HG03196 (cell line): ENCODE data around the gene SLC9A1.
"Not testable (repeated sequence)": the region's sequence is repeated elsewhere in the genome, so short reads cannot be mapped to it uniquely, and the experiment has no call there.

Experiments
- ATAC-seq: cut with Tn5 transposase; IDR thresholded peaks from one replicate; pipeline ENCODE4 v1.9.1; 2021; ENCODE audit not compliant: unreplicated experiment

Gene SLC9A1

GRCh38 chr1:27154991-27155781, at the start of gene SLC9A1:
TSS of gene SLC9A1 (minus strand) at chr1:27155125. CDS start at chr1:27154334, 791 bp downstream.
- ATAC-seq, result peak; percentile 86

DNA sequence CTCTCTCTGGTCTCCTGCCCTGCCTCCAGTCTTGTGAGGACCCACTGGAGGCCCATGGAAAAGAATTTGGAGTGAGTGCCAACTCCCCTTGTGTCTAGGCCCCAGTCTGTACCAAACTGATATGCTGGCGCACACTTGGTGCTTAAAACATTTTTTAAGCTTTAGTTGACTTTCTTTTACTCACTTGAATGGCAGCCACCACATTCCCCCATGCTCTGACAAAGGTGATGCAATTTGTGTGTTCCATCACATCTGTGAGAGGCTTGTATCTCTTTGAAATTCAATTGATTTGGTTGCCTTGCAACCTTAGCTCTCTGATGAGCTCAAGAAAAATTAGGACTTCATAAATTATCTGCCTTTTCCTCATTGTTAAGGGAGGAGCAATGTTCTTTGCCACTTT, 49.0 kb upstream of the SLC9A1 start:
- no peak for ATAC-seq

- no peak for ATAC-seq
Measured at GRCh38 chr1:27201295-27201694, 46.4 kb upstream of the SLC9A1 start.

- no peak for ATAC-seq
Measured at GRCh38 chr1:27193194-27193593, 38.3 kb upstream of the SLC9A1 start.

DNA sequence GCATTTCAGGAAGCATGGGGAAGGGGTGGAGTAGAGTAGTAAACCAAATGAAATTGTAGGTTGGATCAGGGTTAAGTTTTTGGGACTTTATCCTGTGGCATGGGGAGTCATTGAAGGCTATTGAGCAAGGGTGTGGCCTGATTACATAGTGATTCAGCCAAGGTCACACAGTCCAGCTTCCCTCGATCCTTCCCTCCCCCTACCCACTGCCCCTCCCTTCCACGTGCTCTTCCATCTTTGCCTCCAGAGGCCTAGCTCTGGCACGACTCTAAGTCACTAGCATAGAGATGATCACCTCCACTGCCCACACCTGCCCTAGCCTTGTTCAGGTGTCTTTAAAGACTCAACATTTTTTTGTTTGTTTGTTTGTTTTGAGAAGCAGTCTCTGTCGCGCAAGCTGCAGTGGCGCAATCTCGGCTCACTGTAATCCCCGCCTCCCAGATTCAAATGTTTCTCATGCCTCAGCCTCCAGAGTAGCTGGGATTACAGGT, 37.2 kb upstream of the SLC9A1 start:
- no peak for ATAC-seq

DNA sequence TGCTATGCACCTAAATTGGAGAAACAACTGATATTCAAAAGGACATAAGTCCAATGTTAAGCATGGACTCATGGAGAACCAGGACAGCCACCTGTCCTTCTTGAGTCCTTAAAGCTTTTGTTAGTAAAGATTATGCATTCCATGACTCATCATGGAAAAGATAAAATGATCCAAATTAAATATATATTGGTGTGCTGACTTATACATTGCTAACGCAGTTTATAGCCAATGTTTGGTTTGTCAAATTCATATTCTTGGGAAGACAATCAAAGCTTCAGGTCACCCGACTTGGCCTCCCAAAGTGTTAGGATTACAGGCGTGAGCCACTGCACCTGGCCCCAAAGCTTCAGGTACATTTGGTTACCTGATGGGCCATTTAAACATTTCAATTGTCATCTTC, 29.7 kb upstream of the SLC9A1 start:
- ATAC-seq, result not testable (repeated sequence)

GRCh38 chr1:27179979-27180378, 25.1 kb upstream of the SLC9A1 start:
- ATAC-seq, result no peak

DNA sequence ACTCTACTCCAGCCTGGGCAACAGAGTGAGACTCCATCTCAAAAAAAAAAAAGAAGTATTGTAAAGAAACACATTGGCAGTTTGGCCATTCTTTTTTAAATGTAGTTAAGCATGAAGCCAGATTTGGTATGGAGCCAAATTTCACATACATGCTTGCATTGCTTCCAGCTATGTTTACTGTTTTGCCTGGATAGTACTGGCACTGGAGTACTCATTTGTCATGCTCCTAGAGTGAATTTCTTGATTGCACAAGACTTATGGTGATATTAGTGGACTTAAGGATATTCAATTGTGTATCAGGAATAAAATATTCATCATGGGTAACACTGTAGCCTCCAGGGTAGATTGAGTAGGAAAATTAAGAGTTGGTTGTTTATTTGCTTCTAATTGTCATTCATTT, 24.5 kb upstream of the SLC9A1 start:
- no peak for ATAC-seq

DNA sequence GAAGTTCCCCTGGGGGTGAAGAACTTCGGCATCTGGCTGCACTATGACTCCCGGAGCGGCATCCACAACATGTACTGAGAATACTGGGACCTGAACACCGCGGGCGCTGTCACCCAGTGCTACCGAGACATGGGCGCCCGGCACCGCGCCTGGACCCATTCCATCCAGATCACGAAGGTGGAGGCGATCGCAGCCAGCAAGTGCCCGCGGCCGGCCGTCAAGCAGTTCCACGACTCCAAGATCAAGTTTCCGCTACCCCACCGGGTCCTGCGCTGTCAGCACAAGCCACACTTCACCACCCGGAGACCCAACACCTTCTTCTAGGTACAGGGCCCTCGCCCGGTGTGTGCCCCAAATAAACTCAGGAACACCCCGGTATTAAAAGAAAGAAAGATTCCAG, 22.0 kb upstream of the SLC9A1 start:
- no peak for ATAC-seq

GRCh38 chr1:27176323-27176722, 21.4 kb upstream of the SLC9A1 start:
- ATAC-seq, result no peak

GRCh38 chr1:27172992-27173391, 18.1 kb upstream of the SLC9A1 start:
- not testable (repeated sequence) for ATAC-seq

GRCh38 chr1:27166929-27167328, 12.0 kb upstream of the SLC9A1 start:
- no peak for ATAC-seq

DNA sequence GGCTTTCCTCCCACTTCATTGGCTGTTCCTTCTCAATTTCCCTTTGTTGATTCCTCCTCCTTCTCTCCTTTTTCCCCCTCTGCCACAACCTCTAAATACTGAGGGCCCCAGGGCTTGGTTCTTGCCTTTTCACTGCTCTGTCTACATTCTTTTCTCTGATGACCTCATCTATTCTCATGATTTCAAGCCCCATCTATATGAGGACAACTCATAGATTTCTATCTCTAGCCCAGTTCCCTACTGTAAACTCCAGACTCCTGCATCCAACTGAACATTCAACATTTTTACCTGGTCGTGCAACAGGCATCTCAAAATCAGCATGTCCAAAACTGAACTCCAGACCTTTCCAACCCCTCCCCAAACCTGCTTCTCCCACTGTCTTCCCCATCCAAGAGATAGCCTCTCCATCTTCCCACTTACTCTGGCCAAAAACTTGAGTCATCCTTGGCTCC, 11.5 kb upstream of the SLC9A1 start:
- ATAC-seq, result no peak

DNA sequence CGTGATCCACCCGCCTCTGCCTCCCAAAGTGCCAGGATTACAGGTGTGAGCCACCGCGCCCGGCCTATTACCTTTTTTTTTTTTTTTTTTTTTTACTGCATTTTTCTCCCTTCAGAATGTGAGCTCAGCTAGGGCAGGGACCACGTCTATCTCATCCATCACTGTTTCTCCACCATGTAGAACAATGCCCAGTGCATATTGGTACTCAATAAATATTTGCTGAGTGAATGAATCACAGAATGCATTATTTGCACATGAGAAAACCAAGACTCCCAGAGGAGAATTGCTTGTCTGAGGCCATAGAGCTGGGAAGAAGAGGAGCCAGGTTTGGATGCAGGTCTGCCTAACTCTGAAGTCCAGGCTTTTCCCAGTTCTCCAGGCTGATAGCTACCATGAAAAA, 8.2 kb upstream of the SLC9A1 start:
- no peak for ATAC-seq

DNA sequence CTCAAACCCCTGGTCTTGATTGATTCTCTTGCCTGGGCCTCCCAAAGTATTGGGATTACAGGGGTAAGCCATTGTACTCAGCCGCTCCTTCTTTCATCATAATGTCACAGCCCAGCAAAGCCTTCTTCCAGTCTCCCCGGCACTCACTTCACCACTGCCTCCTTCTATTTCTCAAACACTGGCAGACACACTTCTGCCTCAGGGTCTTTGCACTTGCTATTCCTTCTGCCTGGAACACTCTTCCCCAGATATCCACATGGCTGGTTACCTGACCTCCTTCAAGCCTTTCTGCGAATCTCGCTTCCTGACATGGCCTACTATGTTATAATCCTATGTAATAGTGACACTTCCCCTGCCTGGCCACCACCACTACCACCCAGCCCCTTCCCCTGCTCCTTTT, 7.2 kb upstream of the SLC9A1 start:
- no peak for ATAC-seq

GRCh38 chr1:27161594-27161993, 6.7 kb upstream of the SLC9A1 start:
- ATAC-seq, result peak; percentile 53

DNA sequence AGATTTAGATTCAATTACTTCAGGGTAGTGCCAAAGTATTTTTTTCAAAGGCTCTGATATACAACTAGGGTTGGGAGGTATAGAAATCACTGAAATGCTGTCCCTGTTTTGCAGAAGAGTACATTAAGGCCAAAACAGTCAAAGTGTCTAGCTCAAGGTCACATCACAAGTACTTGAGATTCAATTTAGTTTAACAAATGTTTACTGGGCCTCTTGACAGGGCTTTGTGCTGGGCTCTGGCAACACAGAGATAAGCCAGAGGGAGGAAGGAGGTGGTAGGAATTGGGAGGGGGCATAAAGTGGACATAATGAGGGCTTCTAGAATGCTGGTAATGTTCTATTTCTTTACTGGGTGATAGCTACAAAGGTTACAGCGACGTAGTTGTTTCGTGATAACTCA, 2.3 kb upstream of the SLC9A1 start:
- ATAC-seq, result no peak

DNA sequence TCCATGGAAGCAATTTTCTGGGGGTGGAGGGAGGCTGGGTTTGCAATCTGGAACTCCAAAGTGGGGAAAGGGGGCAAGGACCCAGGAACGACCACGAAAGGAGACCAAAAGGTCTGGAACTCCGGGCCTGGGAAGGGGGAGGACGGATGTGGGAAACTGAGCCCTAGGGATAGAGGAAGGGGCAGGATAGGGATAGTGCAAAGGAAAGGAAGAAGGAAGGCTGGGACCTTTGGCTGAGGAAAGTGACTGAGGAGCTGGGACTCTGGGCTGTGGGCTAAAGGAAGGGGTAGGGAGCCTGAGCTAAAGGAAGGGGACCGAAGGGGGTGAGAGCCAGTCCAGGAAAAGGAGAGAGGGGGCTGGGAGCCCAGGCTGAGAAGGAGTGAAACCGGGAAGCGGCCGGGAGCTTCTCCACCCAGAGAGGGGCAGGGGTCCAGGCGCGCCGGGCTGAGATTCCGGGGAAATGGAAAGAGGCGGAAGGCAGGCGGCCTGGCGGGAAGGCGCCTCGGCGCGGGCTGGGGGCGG, 395 bp downstream of the SLC9A1 start:
- ATAC-seq, result no peak

DNA sequence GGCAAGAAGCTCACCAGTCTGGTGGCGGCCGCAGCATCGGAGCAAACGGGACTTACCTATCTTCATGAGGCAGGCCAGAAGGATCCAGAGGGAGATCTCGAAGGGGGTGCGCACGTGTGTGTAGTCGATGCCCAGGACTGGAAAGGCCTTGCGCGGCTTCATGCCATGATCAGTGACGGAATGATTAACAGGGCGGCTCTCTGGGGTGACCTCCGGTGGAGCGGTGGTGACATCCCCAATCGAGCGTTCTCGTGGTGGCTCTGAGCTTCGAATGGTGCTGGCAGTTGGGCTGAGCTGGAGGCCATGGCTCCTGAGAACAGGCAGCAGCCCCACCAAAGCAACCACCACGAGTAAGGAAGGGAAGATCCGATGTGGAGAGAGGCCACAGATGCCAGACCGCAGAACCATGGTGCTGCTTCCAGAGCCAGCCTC, 982 bp downstream of the SLC9A1 start:
- no peak for ATAC-seq

DNA sequence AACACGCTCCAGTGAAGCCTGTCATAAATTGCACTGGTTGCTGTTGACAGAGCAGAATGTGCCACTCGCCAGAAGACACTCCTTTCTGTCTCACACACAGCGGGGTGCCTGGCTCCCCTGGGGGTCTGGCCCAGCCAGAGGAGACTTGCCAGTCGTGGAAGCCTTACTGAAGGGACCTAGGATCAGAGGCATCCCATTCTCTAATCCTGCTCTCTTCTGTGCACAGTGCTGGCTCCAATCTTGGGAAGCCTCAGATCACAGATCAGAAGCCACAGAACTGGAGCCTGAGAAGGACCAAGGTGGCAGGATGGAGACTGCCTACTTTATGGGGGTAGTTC, 1.4 kb downstream of the SLC9A1 start:
- ATAC-seq, result no peak

- no peak for ATAC-seq
Measured at GRCh38 chr1:27152829-27153548, 1.9 kb downstream of the SLC9A1 start.
